Measurements from ENCODE around the gene GSTT4.
"Not testable (repeated sequence)": the region's sequence is repeated elsewhere in the genome, so short reads cannot be mapped to it uniquely, and the experiment has no call there.

Gene GSTT4

GRCh38 chr22:23986538-23987178, 18.6 kb downstream of the GSTT4 start:
- not testable (repeated sequence) for H3K27ac Mint-ChIP-seq; H3K36me3 Mint-ChIP-seq (ENCODE audit: low read depth); H3K9me3 Mint-ChIP-seq; H3K4me1 Mint-ChIP-seq (ENCODE audit: low read depth); H3K4me3 Mint-ChIP-seq; DNase-seq; H3K27me3 Mint-ChIP-seq

GRCh38 chr22:23986089-23986488, 19.2 kb downstream of the GSTT4 start:
- not testable (repeated sequence) for H3K9me3 Mint-ChIP-seq; H3K36me3 Mint-ChIP-seq (ENCODE audit: low read depth); H3K4me1 Mint-ChIP-seq (ENCODE audit: low read depth); H3K27ac Mint-ChIP-seq; DNase-seq; H3K27me3 Mint-ChIP-seq; H3K4me3 Mint-ChIP-seq

- H3K4me3 Mint-ChIP-seq, result no peak overlapping the region
- H3K27ac Mint-ChIP-seq, result no peak overlapping the region
These were observed 20.8 kb downstream of the GSTT4 start for GRCh38 chr22:23984430-23984829.

GRCh38 chr22:23980567-23980966, 24.7 kb downstream of the GSTT4 start:
- H3K9me3 Mint-ChIP-seq; DNase-seq; H3K27ac Mint-ChIP-seq; H3K36me3 Mint-ChIP-seq (ENCODE audit: low read depth); H3K4me1 Mint-ChIP-seq (ENCODE audit: low read depth); H3K4me3 Mint-ChIP-seq; H3K27me3 Mint-ChIP-seq: not testable (repeated sequence)

More at GRCh38 chr22:23984430-23984829, 20.8 kb downstream of the GSTT4 start:
- peaks cover 4% of the 10 kb centered on the region for H3K4me1 Mint-ChIP-seq (ENCODE audit: low read depth)
- no peaks in the 10 kb centered on the region for H3K36me3 Mint-ChIP-seq (ENCODE audit: low read depth)
- peak; percentile 47 for DNase-seq
- H3K9me3 Mint-ChIP-seq, result no peaks in the 10 kb centered on the region
- no peaks in the 10 kb centered on the region for H3K27me3 Mint-ChIP-seq

GRCh38 chr22:23979557-23980240, 25.6 kb downstream of the GSTT4 start, which contains the start of gene GSTT2:
Gene GSTT2 (plus strand): TSS chr22:23980134.
- H3K9me3 Mint-ChIP-seq; H3K4me1 Mint-ChIP-seq (ENCODE audit: low read depth); DNase-seq; H3K36me3 Mint-ChIP-seq (ENCODE audit: low read depth); H3K4me3 Mint-ChIP-seq; H3K27ac Mint-ChIP-seq; H3K27me3 Mint-ChIP-seq: not testable (repeated sequence)

GRCh38 chr22:23977304-23977703, 27.9 kb downstream of the GSTT4 start:
- not testable (repeated sequence) for H3K4me1 Mint-ChIP-seq (ENCODE audit: low read depth); H3K36me3 Mint-ChIP-seq (ENCODE audit: low read depth); H3K4me3 Mint-ChIP-seq; H3K27me3 Mint-ChIP-seq; H3K9me3 Mint-ChIP-seq; H3K27ac Mint-ChIP-seq; DNase-seq

GRCh38 chr22:23974836-23975352, 30.4 kb downstream of the GSTT4 start:
- not testable (repeated sequence) for H3K9me3 Mint-ChIP-seq, H3K27me3 Mint-ChIP-seq, H3K27ac Mint-ChIP-seq, DNase-seq, H3K4me3 Mint-ChIP-seq
- Mint-ChIP-seq H3K36me3 (ENCODE audit: low read depth) (peaks cover 22% of the 10 kb centered on the region), H3K4me1 (ENCODE audit: low read depth) (peaks cover 17% of the 10 kb centered on the region)

- H3K9me3 Mint-ChIP-seq, H3K27me3 Mint-ChIP-seq, H3K27ac Mint-ChIP-seq, H3K4me3 Mint-ChIP-seq, DNase-seq: not testable (repeated sequence)
- peaks cover 19% of the 10 kb centered on the region for H3K4me1 Mint-ChIP-seq (ENCODE audit: low read depth)
- H3K36me3 Mint-ChIP-seq (ENCODE audit: low read depth), result peaks cover 27% of the 10 kb centered on the region
These were observed 30.9 kb downstream of the GSTT4 start, which contains the start of gene DDT for GRCh38 chr22:23974345-23974744. Gene DDT (minus strand): TSS chr22:23974441. CDS start chr22:23974414, 27 bp downstream.

- peaks cover 20% of the 10 kb centered on the region for H3K4me1 Mint-ChIP-seq (ENCODE audit: low read depth)
- not testable (repeated sequence) for H3K4me3 Mint-ChIP-seq, H3K27me3 Mint-ChIP-seq, H3K9me3 Mint-ChIP-seq, DNase-seq
- H3K36me3 Mint-ChIP-seq (ENCODE audit: low read depth), result peaks cover 32% of the 10 kb centered on the region
- H3K27ac Mint-ChIP-seq, result peak overlapping the region; percentile 64
These were observed 33.3 kb downstream of the GSTT4 start for GRCh38 chr22:23971927-23972326.

GRCh38 chr22:23970816-23971486, 34.3 kb downstream of the GSTT4 start:
- Mint-ChIP-seq H3K9me3 (no peaks in the 10 kb centered on the region), H3K36me3 (ENCODE audit: low read depth) (peaks cover 32% of the 10 kb centered on the region), H3K27ac (peak overlapping the region; percentile 64), H3K27me3 (no peaks in the 10 kb centered on the region), H3K4me1 (ENCODE audit: low read depth) (peaks cover 20% of the 10 kb centered on the region), H3K4me3 (no peak overlapping the region)
- no peak for DNase-seq

- Mint-ChIP-seq H3K27ac (peak overlapping the region; percentile 16), H3K9me3 (no peaks in the 10 kb centered on the region), H3K27me3 (no peaks in the 10 kb centered on the region), H3K36me3 (ENCODE audit: low read depth) (peaks cover 32% of the 10 kb centered on the region), H3K4me1 (ENCODE audit: low read depth) (peaks cover 20% of the 10 kb centered on the region), H3K4me3 (no peak overlapping the region)
- DNase-seq, result no peak
These were observed 35.0 kb downstream of the GSTT4 start for GRCh38 chr22:23970201-23970641.

- Mint-ChIP-seq H3K36me3 (ENCODE audit: low read depth) (peaks cover 32% of the 10 kb centered on the region), H3K4me1 (ENCODE audit: low read depth) (peaks cover 20% of the 10 kb centered on the region), H3K4me3 (no peak overlapping the region), H3K27ac (peak overlapping the region; percentile 29), H3K27me3 (no peaks in the 10 kb centered on the region), H3K9me3 (no peaks in the 10 kb centered on the region)
- no peak for DNase-seq
These were observed 36.2 kb downstream of the GSTT4 start for GRCh38 chr22:23969071-23969470.

- not testable (repeated sequence) for DNase-seq, H3K4me3 Mint-ChIP-seq, H3K27ac Mint-ChIP-seq, H3K27me3 Mint-ChIP-seq, H3K9me3 Mint-ChIP-seq
- Mint-ChIP-seq H3K4me1 (ENCODE audit: low read depth) (peaks cover 17% of the 10 kb centered on the region), H3K36me3 (ENCODE audit: low read depth) (peaks cover 26% of the 10 kb centered on the region)
These were observed 38.7 kb downstream of the GSTT4 start, which contains the start of gene DDTL for GRCh38 chr22:23966568-23966967. Gene DDTL (plus strand): TSS chr22:23966888. CDS start chr22:23966915, 27 bp downstream.

GRCh38 chr22:23966094-23966493, 39.2 kb downstream of the GSTT4 start:
- H3K4me3 Mint-ChIP-seq, H3K9me3 Mint-ChIP-seq, H3K27me3 Mint-ChIP-seq, DNase-seq, H3K27ac Mint-ChIP-seq: not testable (repeated sequence)
- peaks cover 12% of the 10 kb centered on the region for H3K4me1 Mint-ChIP-seq (ENCODE audit: low read depth)
- H3K36me3 Mint-ChIP-seq (ENCODE audit: low read depth), result peaks cover 22% of the 10 kb centered on the region
